Inferior parietal cortex (tissue), 1 donor: ENCODE data around the gene COL4A4.
"Not testable (repeated sequence)": the region's sequence is repeated elsewhere in the genome, so short reads cannot be mapped to it uniquely, and the experiment has no call there.

Source experiments
- DNase-seq: peaks from one replicate; pipeline ENCODE4 v3.0.0-alpha.2; 2016; ENCODE audit errors: extremely low spot score

The COL4A4 gene

DNA sequence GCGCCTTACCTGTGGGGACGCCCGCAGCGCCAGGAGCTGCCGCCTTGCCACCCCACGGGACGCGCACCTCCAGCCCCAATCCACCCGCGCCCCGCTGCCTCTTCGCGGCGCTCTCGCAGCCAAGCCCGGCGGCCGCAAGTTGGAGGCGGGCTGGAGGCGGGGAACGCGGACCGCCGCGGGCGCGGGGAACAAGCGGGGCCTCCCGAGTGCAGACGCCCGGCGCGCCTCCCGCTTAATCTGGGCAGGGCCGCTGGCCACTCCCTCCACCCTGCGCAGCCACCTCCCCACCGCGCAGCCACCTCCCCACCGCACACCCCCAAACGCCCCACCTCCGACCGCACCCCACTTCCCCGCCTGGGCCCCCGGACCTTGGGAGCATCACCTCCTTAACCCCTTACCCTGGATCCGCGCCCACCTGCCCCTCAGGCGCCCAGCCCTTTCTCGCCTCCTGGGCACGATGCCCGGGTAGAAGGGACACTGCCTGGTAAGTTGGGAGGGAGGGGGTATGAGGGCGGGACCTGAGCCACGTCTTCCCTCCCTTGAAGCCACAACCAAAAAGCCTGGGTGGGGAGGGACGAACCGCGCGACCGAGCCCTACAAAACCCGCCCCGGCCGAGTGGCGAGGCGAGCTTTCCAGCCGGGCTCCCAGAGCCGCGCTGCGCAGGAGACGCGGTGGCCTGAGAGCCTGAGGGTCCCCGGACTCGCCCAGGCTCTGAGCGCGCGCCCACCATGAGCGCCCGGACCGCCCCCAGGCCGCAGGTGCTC is at the start of gene COL4A4, which contains the start of gene COL4A3:
TSS of gene COL4A4 (minus strand) at position 208 of the 765 bp plus-strand sequence. CDS start 16,722 bp downstream, outside the sequence.
TSS of gene COL4A3 (plus strand) at position 627 of the 765 bp plus-strand sequence. CDS start at position 730, 103 bp downstream.
- DNase-seq, result no peak

DNA sequence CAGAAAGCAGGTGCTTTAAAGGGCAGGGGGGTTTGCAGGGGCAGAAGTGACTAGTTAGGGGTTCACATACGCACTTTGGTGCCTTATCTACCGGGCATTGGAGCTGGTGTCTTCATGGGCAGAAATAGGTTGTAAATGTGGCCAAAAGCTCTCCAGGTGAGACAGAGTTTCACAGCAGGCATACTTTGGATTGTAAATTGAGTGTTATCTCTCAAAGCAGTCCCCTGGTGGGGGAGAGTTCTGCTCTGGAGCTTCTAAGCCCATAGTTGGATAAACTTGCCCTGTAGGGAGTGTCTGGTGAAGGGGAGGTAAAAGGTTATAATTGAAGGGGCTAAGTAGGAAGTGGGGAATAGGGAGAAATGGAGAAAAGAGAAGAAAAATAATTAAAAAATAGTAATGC is 43.6 kb upstream of the COL4A4 start:
- no peak for DNase-seq

DNA sequence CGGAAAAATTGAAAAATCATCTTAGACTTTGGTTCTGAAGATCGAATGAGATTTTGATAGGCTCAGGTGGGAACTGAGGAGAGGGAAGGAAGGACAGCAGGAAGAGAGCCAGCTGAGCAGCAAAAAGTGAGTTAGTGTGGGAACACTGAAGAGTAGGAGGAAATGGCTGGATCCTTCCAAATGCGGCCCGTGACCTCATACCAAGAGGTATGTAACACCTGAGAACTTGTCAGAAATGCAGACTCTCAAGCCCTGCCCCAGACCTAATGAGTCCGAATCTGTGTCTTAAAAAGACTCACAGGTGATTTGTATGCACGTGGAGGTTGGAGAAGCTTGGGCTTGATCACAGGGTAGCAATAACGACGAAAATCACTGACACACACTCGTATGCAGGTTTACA is 42.4 kb upstream of the COL4A4 start:
- DNase-seq, result no peak

DNA sequence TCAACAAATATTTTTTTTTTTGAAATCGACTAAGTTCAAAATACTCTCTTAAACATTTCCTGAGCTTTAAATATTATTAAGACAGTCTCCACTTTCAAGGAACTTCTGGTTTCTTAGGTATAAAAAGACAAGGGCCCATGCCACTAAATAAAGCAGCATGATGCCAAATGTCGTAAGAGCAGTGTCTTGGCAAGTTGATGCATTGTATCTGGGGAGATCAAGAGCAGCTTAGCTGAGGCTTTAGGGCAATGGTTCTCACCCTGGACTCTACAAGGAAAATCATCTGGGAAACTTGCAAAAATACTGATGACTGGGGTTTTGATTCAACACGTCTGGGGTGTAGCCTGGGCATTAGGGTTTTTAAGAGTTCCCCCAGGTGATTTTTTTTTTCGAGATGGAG is 41.7 kb upstream of the COL4A4 start:
- no peak for DNase-seq

- no peak for DNase-seq
Observed at GRCh38 chr2:227204452-227204851, 40.4 kb upstream of the COL4A4 start.

DNA sequence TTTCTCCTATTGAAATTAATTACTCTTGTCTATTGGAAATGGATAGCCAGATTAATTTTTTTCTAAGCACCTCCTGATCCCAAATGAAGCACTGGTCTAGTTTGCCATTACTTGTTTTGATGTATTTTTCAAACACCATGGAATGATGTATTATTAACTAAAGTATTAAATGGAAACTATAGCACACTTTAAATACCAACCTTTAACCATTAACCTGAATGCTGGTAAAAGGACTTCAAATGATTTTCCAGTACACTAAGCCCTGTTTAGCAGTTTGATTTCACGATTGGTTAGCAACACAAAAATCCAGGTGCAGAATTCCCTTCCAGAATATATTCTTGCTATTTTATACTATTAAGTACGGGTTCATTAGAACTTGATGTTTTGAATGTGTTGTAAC is 37.8 kb upstream of the COL4A4 start:
- DNase-seq, result no peak

DNA sequence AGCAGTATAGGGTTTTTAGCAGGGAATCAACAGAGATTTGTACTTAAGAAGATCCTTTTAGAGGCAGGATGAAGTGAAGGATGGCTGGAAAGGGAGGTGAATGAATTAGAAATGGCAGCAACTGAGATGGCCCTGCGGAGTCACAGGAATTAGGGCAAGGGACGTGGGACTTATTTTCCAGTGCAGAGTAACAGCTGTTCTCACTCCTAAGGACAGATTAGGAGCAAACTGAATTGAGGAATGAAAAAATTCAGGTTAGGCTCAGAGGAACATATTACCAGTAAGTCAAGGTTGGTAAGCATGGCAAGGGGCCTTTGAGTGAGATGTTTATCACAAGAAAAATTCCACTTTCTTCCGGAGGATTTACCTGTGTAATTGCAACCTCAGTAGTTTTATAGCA is 34.9 kb upstream of the COL4A4 start:
- no peak for DNase-seq

- DNase-seq, result no peak
Observed at GRCh38 chr2:227194219-227194618, 30.2 kb upstream of the COL4A4 start.

GRCh38 chr2:227192491-227192890 is 28.5 kb upstream of the COL4A4 start:
- DNase-seq, result no peak

DNA sequence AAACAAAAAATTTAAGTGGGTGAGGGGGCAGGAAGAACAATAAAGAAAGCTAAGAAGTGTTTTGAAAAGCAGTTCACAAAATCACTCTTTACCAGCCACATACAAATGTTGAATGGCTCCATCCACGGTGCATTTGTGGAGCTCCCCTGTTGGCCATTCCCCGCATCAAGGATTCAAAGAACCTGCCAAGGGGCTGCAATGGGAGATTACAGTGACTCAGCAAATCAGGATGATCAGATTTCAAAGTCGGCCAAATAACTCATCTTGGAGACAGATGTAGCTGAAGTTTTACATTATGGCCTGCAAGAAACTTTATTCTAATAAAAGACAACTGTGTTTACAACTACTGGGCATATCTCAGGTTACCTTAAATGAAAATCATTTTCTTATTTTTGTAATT is 27.4 kb upstream of the COL4A4 start:
- no peak for DNase-seq

- DNase-seq, result no peak
Observed at GRCh38 chr2:227188292-227188691, 24.3 kb upstream of the COL4A4 start.

DNA sequence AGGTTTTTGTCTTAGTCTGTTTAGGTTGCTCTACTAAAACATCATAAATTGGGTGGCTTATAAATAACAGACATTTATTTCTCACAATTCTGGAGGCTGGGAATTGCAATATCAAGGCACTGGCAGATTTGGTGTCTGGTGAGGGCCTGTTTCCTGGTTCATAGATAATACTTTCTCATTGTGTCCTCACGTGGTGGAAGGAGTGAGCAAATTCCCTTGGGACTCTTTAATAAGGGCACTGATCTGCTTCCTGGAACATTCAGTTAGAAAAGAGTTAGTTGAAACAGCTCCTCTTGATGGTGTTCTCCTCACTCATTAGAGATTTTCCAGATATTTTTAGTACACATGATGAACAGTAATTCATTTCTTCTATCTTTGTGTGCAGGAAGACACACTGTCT is 22.7 kb upstream of the COL4A4 start:
- DNase-seq, result no peak

- no peak for DNase-seq
Observed at GRCh38 chr2:227185615-227186232, 21.7 kb upstream of the COL4A4 start.

GRCh38 chr2:227183657-227184367 is 19.8 kb upstream of the COL4A4 start:
- no peak for DNase-seq

- no peak for DNase-seq
Observed at GRCh38 chr2:227182765-227183164, 18.8 kb upstream of the COL4A4 start.

GRCh38 chr2:227180770-227181169 is 16.8 kb upstream of the COL4A4 start:
- no peak for DNase-seq

DNA sequence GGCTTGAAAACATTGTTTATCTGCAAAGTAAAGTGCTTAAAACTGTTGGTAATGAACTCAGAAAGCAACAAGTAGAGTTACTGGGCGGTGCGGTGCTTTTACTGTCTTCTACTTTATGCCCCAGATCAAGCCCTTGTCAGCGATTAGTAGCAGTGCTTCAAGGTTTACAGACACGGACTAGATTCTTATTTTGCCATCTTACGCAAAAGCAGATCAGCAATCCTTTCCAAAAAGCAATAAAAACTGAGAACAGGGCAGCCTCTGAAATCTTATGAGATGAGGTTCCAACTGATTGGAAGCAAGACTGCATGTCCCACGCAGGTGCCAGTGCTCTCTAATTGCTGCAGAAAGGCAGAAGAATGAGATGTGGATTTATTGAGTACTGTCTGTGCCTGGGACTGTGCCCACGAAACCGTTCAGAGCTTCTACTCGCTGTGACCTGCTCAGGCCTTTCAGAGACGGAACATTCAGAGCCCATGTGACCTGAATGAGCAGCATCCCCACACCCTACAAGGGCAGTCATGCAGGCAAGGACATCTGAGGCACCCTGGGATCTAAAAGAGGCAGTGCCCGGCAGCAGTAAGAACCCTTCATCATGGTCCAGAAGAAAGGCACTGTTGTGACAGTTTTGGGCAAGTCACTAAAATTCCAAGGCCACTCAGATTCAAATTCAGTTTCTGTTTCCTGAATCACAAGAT is 16.1 kb upstream of the COL4A4 start:
- DNase-seq, result no peak

- DNase-seq, result no peak
Observed at GRCh38 chr2:227177592-227178336, 13.8 kb upstream of the COL4A4 start.

GRCh38 chr2:227171779-227172178 is 7.8 kb upstream of the COL4A4 start:
- not testable (repeated sequence) for DNase-seq

GRCh38 chr2:227164763-227165291 is 822 bp upstream of the COL4A4 start:
- DNase-seq, result no peak

- no peak for DNase-seq
Observed at GRCh38 chr2:227163485-227163997, 464 bp downstream of the COL4A4 start.
